Vagina (tissue), 2 donors: ENCODE measurements around the gene OLFM1.

Source experiments
- POLR2A ChIP-seq, 2 donors: fragments of 450-650 bp; IDR thresholded peaks; one replicate each; pipeline ENCODE4 v1.6.1; 2017; ENCODE audit warnings: antibody characterized with exemption in 2 of 2, mild to moderate bottlenecking in 2 of 2, moderate library complexity in 2 of 2
- POLR2AphosphoS5 ChIP-seq, 2 donors: sonication (generic); formaldehyde crosslinking; IDR thresholded peaks; one replicate each; pipeline ENCODE4 v1.9.0; 2017; ENCODE audit warnings: antibody characterized with exemption in 2 of 2, mild to moderate bottlenecking in 2 of 2, low read depth in 1 of 2; ENCODE audit not compliant: insufficient read depth in 1 of 2
- TF ChIP-seq, protein P1 (sequence below), 3 experiments: fragments of 450-650 bp in 2 of 3; fragments of 200-600 bp in 1 of 3; sonication (generic) in 1 of 3; IDR thresholded peaks; one replicate each; pipeline ENCODE4 v1.5.1; 2017 to 2019; ENCODE audit warnings: antibody characterized with exemption in 3 of 3, mild to moderate bottlenecking in 2 of 3, moderate library complexity in 2 of 3

DNA sequence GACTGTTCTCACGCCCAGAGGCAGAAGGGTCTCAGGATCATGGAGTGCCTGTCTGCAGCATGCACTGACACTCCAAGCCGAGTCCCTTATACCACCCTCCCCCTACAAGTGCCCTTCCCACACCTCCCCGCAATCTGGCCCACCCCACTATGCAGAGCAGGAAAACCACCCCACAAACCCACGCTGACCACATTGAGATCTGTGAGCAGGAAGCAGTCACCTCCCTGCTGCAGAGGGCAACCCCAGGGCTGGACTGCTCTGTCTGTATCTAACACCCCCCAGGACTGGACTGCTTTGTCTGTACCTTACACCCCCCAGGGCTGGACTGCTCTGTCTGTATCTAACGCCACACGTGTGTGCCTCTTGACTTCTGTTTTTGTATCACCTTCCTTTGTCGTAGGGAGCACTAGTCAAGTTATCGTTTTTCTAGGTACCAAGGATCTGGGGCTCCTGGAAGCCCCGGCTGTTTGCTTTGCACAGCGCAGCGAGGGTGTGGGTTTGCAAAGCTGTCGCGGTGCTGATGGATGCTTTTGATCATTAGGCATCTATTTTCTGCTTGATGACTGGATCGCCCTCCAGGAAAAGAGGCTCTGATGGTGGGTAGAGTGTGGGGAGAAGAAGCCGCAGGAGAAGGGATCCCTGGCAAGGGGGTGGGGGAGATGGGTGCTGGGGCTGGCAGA lies 21.5 kb downstream of the OLFM1 start:
- TF ChIP-seq, protein P1, sequence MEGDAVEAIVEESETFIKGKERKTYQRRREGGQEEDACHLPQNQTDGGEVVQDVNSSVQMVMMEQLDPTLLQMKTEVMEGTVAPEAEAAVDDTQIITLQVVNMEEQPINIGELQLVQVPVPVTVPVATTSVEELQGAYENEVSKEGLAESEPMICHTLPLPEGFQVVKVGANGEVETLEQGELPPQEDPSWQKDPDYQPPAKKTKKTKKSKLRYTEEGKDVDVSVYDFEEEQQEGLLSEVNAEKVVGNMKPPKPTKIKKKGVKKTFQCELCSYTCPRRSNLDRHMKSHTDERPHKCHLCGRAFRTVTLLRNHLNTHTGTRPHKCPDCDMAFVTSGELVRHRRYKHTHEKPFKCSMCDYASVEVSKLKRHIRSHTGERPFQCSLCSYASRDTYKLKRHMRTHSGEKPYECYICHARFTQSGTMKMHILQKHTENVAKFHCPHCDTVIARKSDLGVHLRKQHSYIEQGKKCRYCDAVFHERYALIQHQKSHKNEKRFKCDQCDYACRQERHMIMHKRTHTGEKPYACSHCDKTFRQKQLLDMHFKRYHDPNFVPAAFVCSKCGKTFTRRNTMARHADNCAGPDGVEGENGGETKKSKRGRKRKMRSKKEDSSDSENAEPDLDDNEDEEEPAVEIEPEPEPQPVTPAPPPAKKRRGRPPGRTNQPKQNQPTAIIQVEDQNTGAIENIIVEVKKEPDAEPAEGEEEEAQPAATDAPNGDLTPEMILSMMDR (IDR thresholded peaks at IDR 0.05), result no peak
- no peak for TF ChIP-seq POLR2AphosphoS5 (IDR thresholded peaks at IDR 0.05; ENCODE audit: insufficient read depth in 1 of 2, low read depth in 1 of 2)
- no peak for TF ChIP-seq POLR2A (IDR thresholded peaks at IDR 0.05)
